ENCODE measurements around the gene CD1D.
"Not testable (repeated sequence)": the region's sequence is repeated elsewhere in the genome, so short reads cannot be mapped to it uniquely, and the experiment has no call there.

CD1D gene

DNA sequence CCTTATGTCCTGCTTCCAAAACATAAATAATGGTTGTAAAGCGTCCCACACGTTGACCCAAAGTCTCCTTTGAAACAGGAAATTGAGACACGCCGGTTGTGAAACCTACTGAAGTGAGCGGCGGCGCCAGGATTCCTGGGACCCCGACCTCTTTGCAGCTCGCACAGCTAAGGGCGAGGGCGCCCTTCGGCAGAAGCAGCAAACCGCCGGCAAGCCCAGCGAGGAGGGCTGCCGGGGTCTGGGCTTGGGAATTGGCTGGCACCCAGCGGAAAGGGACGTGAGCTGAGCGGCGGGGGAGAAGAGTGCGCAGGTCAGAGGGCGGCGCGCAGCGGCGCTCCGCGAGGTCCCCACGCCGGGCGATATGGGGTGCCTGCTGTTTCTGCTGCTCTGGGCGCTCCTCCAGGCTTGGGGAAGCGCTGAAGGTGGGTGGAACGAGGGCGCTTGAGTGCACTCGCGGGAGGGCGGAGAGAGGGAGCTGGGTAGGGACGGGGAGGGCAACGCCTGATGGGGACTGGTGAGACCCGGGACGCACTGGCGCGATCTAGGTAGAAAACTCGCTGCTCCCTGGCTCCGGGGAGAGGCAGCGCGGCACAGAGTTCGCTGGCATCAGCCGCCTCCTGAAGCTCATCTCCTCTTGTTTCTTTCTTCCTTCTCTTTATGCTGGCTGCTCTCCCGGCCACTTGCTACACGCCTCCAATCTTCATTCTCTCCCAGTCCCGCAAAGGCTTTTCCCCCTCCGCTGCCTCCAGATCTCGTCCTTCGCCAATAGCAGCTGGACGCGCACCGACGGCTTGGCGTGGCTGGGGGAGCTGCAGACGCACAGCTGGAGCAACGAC, at the start of gene CD1D:
CD1D (plus strand) TSS at position 155 of the 836 bp plus-strand sequence; CDS start at position 362, 207 bp downstream.
- DNase-seq, result peak; percentile 69

DNA sequence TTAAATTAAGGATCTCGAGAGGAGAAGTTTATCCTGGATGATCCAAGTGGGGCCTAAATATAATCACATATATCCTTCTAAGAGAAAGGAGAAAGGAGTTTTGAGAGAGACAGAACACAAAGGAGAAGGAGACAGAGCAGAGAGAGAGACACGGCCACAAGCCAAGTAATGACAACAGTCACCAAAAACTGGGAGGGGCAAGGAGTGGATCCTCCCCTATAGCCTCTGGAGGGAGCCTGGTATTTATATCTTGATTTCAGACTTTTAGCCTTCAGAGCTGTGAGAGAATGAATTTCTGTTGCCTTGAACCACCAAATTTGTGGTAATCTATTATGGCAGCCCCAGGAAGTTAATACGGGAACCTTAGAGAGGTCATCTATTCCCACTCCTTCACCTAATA, 49.5 kb upstream of the CD1D start:
- peak; percentile 61 for DNase-seq

DNA sequence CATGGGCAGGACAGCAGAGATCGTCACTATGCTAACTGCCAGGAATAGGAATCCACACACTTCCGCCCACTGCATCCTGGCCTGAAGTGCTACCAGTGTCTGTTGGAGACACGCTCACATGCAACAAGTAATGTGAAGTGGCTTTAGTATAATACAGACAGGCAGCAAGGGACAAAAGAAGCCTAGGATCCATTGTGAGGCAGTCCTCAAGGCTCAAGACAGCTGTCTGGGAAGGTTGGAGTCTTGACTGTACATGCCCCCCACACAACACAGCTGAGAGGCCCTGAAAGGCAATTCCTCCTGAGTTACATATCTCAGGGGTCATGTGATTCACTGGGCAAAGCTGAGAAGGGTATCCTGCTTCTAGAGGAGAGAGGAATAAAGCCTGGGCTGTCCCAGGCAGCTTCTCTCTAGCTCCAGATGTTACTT, 39.9 kb upstream of the CD1D start:
- DNase-seq, result no peak

DNA sequence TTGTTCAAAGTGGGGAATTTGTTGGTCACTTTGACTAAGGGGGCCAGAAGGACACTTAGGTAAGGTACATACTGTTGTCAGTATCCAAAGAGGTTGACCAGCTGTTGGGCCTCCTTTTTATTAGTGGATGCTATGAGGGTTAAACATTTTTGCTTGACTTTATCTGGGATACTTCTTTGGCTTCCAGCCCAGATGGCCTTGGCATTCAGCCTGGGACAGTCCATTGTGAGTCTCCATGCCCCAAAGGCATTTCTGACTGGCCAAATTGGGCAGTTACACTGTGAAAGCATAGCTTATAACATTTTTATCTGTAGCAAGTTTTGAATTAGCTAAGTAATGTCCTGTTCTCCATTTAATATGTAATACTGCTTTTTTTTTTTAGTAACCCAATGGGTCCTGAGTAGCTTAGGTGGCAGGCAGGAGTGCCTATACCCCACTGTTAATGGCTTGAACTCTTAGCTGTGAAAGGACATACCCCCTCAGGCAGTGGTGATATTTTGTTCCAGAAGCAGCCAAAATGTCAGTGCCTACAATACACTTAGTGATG, 35.4 kb upstream of the CD1D start:
- peak; percentile 72 for DNase-seq

DNA sequence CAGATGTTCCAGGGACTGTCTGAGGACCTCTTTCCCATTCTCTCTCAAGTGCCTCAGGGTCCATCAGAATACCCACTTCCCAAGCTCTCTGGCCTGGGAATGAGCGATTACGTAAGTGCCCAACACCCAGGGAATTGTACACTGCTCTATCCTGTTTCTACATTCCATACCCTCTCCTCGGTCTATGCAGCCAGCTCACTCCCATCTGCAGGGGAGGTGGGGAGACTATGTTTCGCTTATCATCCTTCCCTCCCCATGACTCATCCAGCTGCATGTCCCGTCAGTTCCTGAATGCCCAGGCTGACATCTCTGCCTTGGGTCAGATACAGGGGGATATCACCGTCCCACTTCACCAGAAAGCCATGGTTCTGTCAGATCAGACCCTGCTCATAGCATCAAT, 34.5 kb upstream of the CD1D start:
- DNase-seq, result peak; percentile 51

DNA sequence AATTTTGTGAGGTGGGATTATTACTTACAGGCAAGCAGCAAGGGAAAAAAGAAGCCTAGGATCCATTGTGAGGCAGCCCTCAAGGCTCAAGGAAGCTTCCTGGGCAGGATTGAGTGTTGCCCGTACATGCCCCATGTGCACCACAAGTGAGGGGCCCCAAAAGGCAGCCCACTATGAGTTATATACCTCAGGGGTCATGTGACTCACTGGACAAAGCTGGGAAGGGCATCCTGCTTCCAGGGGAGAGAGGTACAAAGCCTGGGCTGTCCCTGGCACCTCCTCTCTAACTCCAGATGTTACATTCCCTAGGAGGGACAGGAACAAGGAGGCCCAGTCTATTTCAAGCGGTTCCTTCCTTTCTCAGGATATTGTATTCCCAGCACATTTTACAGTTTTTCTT, 34.0 kb upstream of the CD1D start:
- no peak for DNase-seq

DNA sequence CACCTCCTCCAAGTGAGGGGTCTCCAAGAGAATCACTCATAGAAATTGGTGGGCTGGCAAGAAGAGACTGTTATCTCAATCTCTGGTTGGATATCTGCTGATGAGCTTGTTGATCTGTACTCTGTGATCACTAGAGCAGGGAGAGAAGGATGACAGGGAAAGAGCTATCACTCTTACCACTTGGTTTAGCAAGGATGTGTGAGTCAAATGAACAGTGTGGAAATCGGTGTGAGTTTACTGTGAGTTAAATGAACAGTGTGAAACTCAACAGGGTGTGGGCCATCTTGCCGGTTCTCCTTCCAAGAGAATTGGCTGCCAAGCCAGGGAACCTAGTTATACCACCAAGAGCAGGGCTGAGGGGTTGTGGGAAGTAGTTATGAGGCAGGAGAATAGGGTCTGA, 33.3 kb upstream of the CD1D start:
- no peak for DNase-seq

DNA sequence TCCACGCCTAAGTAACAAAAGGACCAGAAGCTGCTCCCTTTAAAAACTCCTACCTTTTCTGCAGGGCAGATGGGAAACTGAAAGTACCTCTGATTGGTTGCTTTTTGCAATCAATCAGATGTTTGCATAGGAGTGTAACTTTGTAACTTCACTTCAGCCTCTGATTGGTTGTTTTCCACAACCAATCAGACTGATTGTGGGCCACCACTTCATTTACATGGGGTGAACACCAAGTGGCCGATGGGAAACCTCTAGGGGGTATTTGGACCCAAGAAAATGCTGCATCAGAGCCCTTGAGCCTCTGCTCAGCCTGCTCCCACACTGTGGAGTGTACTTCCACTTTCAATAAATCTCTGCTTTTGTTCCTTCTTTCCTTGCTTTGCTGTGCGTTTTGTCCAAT, 32.8 kb upstream of the CD1D start:
- no peak for DNase-seq

DNA sequence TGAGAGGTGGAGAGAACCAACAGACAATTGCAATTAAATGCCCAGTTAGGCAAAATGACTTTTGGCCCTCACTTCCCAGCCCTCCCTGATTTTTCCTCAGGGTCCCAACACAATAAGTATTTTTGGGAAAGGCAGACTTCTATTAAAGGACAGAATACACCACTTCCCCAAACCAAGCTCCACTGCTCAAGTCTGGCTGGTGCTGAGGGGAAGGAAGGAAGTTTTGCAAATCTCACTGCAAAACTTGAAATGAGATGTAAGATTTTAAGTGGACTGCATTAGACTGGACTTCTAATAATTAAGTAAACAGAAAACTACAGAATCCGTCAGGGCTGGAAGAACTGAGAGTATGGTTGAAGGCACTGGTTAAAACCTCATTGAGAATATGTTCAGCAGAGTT, 32.2 kb upstream of the CD1D start:
- DNase-seq, result no peak

DNA sequence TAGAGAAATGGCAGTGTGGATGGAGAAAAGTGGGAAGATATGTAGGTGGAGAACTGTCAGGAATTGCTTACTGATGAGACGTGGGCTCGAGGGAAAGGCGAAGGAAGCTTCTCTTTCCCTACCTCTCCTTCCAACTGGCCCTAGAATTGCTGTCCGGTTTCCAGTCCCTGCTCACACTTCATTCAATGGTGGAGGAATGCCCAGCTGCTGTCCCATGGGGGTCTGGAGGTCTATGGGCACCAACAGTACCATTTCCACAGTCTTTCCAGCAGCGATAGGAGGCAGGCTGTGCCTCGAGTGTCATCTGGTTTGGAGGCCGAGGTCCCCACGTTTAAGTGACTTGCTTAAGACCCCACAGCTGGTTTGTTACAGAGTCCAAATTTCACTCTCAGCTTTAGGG, 31.5 kb upstream of the CD1D start:
- no peak for DNase-seq

DNA sequence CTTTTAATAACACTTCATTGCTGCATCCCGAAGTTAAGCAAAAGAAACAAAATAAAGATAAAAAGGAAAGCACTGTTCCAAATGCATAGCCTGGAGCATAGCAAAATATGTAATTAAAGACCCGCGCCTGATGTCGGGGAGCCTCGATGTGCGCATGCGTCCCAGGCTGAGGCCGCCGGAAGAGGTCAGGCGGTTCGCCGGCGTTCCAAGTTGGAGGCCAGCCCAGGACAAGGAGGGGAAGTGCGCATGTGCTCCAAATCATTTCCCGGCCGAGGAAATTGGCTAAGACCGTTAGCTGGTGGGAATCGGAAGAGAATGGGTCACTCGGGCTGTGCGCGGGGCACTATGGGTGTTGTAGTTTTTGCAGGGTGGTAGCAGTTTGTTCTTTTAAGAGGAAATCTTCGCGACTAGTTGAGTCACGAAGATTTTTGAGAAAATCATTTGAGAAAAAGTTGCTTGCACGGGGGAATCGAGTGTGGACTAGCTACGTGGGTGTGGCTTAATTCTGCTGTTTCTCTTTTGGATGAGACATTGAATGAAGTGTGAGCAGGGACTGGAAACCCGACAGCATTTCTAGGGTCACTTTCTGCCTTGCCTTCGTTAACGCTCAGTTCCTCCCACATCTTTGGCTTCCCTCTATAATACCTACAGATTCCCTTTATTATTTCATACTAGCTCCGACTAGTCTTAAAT, 31.0 kb upstream of the CD1D start:
- peak; percentile 97 for DNase-seq

DNA sequence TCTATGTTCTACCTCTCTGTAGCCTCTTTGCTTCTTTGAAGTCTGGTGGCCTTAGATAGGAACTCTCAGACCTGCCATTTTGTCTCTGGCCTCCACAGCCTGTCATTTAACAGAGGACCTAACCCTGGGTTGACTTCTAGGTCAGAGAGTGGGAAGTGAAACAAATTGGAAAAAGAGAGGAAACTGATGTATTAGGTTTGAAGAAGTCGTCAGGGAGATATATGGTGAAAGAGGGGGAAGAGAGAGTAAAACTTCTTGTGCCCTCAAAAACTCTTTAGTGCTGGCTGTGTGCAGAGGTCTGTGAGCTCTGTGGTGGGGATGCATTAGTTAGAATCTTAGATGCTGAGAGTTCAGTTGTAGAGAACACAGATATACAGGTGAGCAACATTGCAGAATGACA, 30.2 kb upstream of the CD1D start:
- DNase-seq, result no peak

DNA sequence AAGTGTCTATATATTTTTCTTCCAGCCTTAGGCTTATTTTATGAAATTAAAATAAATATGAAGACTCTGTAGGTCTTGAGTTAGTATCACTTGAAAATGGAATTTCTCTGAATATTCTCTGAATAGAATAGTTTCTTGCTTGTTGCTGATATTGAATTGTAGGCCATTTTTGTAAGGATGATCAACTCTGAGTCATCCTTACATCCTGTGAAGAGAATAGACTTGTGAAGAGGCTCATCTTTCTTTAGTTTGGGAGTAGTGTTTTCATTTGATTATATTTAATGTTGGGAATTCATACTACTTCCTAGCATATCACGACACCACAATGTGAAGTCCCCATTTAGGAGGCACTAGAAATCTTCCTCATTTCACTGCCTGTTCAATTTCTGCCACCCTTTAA, 27.5 kb upstream of the CD1D start:
- DNase-seq, result no peak

DNA sequence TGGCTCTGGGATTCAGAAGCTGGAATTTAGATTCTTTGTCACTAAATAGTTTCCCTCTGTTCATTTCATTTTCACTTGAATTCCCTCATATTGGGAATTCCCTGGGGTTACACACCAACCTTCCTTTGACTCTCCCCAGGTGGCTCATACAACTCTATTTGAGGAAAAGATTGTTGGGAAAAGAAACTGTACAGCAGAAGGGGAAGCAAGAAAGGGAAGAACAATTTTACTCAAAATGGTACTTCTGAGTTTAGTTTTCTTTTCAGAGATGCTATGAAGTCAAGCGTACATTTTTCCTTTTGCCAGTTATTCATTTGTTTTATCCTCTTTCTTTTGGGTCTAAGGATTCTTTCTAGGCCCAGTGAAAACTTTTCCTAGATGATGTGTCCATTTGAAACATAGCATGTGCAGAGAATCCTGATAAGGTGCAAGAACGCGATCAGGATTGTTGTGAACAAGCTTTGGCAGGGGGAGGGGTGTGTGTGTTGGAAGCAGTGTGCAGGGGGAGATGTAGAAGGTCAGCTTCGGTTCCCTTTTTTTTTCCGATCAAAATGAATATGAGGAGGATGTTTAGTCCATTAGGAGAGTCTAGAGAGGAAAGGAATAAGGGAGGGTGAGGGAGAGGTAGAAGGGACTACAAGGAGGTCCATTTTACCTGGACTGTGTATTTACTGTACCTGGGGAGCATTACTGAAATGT, 26.8 kb upstream of the CD1D start:
- DNase-seq, result no peak

DNA sequence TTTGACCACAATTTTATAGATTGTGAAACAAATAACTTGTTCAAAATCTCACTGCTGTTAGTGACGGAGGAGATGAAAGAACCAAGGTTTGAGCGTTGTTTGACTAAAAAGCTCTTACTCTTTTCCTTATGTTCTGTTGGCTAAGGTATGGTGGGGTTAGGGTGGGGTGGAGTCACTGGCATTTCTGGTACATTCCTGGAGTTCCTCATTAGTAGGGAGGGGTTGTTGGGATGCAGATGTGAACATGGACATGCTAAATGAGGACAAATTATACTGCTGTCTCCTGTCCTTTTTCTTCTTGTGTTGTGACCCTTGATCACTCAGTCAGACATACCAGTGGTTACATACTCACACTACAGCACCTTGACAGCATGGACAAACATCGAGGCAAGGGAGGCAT, 26.2 kb upstream of the CD1D start:
- no peak for DNase-seq

DNA sequence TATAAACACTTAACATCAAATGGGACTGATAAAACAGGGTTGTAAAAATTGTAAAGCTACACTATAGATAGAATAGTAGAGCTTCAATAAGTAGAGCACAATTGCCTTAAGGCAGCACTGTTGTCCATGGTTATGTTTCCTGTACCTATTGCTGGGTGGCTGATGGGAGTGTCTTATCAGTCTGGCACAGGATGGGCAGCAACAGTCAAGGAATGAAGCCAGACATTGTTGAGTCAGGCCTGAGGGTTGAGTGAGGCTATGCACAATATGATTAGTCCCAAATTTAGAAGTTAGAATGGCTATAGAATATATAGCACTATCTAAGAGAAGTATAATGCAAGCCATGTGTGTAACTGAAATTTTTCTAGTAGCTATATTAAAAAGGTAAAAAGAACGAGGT, 25.0 kb upstream of the CD1D start:
- DNase-seq, result peak; percentile 99

DNA sequence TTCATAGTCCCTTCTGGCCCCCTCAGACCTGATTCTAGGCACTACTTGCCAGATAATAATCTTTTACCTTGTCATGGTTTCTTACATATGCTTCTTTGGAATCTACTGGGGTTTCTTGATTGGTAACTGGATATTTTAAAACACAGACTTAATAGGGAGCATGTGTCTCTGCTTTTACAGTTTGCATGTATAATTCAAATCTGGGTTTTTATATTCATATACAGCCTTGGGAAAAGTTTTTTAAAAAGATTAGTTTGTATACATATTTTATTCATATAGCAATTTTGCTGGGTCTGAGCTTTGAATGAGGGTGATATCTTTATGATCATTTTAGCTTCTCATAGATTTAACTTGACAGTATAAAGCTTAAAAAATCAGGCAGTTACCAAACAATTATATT, 21.1 kb upstream of the CD1D start:
- DNase-seq, result no peak

DNA sequence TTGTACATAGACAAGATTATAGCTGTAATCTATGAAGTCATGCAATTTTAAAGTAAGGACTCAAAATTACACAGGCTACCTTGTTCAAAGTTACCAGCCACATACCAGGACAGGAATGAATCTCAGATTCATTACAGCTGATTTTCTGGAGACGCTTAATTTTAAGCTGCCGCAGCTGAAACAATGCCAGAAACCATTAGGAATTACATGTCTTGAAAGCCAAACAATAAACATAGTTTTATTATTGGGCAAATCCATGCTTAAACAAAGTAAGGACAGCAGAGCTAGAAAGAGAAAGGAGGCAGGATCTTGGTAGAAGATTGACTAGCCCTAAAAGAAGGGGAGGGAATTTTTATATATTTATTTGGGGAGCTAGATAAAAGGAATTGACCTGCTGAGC, 19.2 kb upstream of the CD1D start:
- DNase-seq, result no peak

DNA sequence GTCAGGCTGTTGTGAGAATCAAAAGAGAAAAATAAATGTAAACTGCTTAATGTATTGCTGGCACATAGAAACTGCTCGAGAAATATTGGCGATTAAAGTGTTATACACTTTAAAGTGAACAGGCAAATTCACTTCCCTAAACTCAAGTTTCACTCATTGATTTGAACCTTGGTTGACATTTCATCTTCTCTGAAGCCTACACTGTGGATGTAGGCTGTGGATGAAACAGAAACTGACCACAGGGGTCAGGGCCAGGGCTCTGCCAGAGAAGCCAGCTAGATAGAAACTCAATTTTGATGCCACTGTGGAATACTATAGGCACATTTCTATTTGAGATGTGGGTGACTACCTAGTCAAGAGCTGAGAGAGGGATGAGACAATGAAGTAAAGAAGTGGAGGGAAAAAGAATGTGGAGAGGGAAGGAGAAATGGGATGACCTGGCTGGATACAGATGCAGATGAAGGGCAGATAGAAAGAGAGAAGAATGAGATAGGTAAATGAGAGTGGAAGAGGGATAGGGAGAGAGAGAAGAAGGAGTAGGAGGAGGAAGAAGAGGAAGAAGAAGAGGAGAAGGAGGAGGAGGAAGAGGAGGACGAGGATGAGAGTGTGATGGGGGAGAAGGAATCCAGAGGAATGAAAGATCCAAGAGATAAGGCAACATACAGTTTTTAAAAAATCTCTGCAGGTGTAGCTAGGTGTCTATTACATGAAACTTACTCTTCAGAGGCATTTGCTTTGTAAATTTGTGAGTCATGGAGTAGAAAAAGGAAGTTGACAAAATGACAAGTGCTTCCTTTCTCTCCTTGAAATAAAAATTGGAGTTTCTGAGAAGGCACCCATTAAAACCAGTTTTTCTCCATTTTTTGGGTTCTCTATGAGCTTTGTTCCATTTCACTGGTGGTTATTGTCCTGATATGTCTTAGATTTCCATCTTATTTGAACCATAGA, 17.4 kb upstream of the CD1D start:
- no peak for DNase-seq

DNA sequence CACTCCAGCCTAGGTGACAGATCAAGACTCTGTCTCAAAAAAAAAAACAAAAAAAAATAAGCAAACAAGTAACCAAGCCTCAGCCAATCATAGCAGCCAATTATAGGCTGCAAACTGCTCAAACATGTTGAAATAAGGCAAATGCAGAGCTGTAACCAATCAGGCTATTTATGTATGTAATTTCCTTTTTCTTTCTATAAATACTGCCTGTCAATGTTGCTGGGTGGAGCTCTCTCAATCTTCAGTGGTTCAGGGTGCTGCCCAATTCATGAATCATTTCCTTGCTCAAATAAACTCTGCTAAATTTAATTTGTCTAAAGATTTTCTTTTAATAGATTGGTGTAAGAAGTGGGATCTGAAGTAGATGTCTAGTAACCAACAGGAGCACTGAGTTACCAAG, 11.6 kb upstream of the CD1D start:
- DNase-seq, result no peak

DNA sequence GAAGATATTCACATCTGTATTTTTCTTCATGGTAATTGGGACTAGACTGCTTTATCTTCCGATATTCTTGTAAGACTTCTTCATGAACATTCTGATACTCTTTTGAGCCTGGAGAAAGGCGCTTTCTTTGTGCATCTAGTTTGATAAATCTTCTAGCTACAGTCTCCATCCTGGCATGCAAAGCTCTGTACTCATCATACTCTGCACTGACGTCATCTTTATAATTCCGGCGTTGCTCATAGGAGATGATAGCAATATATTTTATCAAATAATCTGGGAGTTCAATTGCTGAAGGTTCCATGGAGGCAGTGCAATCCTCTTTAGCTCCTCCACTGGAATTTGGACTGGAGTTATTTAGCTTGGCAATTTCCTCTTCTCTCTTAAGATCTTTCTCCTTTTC, 4.8 kb upstream of the CD1D start:
- not testable (repeated sequence) for DNase-seq

DNA sequence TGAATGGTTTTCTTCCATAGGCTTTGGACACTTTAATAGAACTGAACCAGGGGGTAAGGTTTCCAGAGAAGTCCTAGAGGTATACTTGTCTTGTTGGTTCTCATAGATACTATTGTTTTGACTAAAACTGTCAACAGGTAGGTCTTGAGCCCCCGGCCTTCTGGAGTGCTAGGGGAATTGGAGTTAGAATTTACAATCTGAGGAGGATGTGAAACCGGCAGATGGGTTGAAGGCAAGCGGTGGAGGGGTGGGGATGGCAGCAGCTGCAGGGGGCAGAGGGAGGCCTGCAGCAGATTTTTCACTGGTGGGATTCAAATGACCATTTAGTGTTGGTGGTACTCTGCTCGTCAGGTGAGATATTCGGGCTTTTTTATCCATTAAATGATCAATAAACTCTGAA, 4.3 kb upstream of the CD1D start:
- no peak for DNase-seq

All from hematopoietic multipotent progenitor cell treated with erythropoietin and hydrocortisone succinate and interleukin-3 and kit ligand, for 8 days (in vitro differentiated cells).